B cell (primary cell): ENCODE results near the gene SLC5A10. TPM values are rescaled to one million over a fixed set of nuclear protein-coding genes. Genes with fewer than 3 reads are reported as not detected.
A peak's percentile ranks its signal among the peaks of the same experiment; 100 is the strongest.
"Not testable (repeated sequence)": the region's sequence is repeated elsewhere in the genome, so short reads cannot be mapped to it uniquely, and the experiment has no call there.

ENCODE experiments used
- ATAC-seq: fragments of 200-7000 bp; cut with Tn5 transposase; one replicate; pipeline ENCODE4 v1.10.0; 2021; ENCODE audit warnings: low read depth, mild to moderate bottlenecking, moderate number of reproducible peaks, moderate library complexity
- CTCF ChIA-PET: fragments of 350-600 bp; sonication (Branson Sonifier 250); formaldehyde crosslinking; loops from one replicate; lab custom pipeline; 2021; ENCODE audit warnings: antibody characterized with exemption, inconsistent platforms; lab: Charles Lee
- POLR2A ChIA-PET: fragments of 350-600 bp; sonication (Branson Sonifier 250); formaldehyde crosslinking; loops from one replicate; lab custom pipeline; 2021; ENCODE audit warnings: antibody characterized with exemption; lab: Charles Lee
- DNase-seq: peaks from one replicate; pipeline ENCODE4 v3.0.0; 2013
- H2AFZ ChIP-seq: 2 replicates; pipeline ENCODE4 v1.6.1; 2012; ENCODE audit warnings: mild to moderate bottlenecking, low read depth, low read length; ENCODE audit not compliant: insufficient read depth, poor library complexity, severe bottlenecking
- H3K27ac ChIP-seq, 2 donors: 1 replicate in 1 of 2; 2 replicates in 1 of 2; pipeline ENCODE4 v1.5.1; 2012 to 2013; ENCODE audit warnings: low read length in 2 of 2, mild to moderate bottlenecking in 2 of 2, moderate library complexity in 1 of 2
- H3K27me3 ChIP-seq, 4 experiments: fragments of 200-600 bp in 1 of 4; sonication (generic) in 1 of 4; replicated peaks in 1 of 4; 1 replicate in 2 of 4; 2 replicates in 2 of 4; pipeline versions ENCODE4 v1.6.1 to v1.7.0; 2013 to 2016; ENCODE audit warnings: low read length in 3 of 4, mild to moderate bottlenecking in 2 of 4, mixed read lengths in 1 of 4, moderate library complexity in 1 of 4; ENCODE audit not compliant: insufficient read depth in 4 of 4, control insufficient read depth in 3 of 4; ENCODE audit errors: control extremely low read depth in 1 of 4
- H3K36me3 ChIP-seq, 2 experiments: replicated peaks in 1 of 2; 1 replicate in 1 of 2; 2 replicates in 1 of 2; pipeline versions ENCODE4 v1.6.1 to v1.7.1; 2013; ENCODE audit warnings: low read length in 1 of 2; ENCODE audit not compliant: insufficient read depth in 2 of 2, control insufficient read depth in 1 of 2; ENCODE audit errors: control extremely low read depth in 1 of 2, extremely low read depth in 1 of 2
- H3K4me1 ChIP-seq, 2 donors: fragments of 200-600 bp in 1 of 2; sonication (generic) in 1 of 2; 1 replicate in 1 of 2; 2 replicates in 1 of 2; pipeline versions ENCODE4 v1.5.1 to v1.6.1; 2013 to 2017; ENCODE audit warnings: low read length in 2 of 2; ENCODE audit not compliant: control insufficient read depth in 2 of 2, insufficient read depth in 2 of 2
- H3K4me2 ChIP-seq: replicated peaks from 2 replicates; pipeline ENCODE3; 2012; ENCODE audit warnings: mild to moderate bottlenecking, low read depth, low read length; ENCODE audit not compliant: poor library complexity, severe bottlenecking
- H3K4me3 ChIP-seq, 5 experiments: fragments of 200-600 bp in 1 of 5; sonication (generic) in 1 of 5; 1 replicate in 3 of 5; 2 replicates in 2 of 5; pipeline versions ENCODE4 v1.5.1 to v1.7.0; 2011 to 2016; ENCODE audit warnings: low read length in 4 of 5, mild to moderate bottlenecking in 4 of 5, low read depth in 2 of 5, control low read depth in 1 of 5, moderate library complexity in 1 of 5; ENCODE audit not compliant: insufficient read depth in 1 of 5; ENCODE audit errors: control extremely low read depth in 1 of 5, extremely low read depth in 1 of 5
- H3K79me2 ChIP-seq: fragments of 200-600 bp; sonication (generic); one replicate; pipeline ENCODE4 v1.6.0; 2016; ENCODE audit warnings: low read length; ENCODE audit not compliant: control insufficient read depth, insufficient read depth
- H3K9ac ChIP-seq: fragments of 200-600 bp; sonication (generic); 2 replicates; pipeline ENCODE4 v1.6.1; 2017; ENCODE audit warnings: mild to moderate bottlenecking, low read length, moderate library complexity
- H3K9me3 ChIP-seq, 3 donors: one replicate each; pipeline versions ENCODE4 v1.6.1 to v1.7.1; 2013; ENCODE audit warnings: low read length in 2 of 3; ENCODE audit not compliant: control insufficient read depth in 2 of 3, insufficient read depth in 1 of 3; ENCODE audit errors: control extremely low read depth in 1 of 3
- H4K20me1 ChIP-seq: 2 replicates; pipeline ENCODE4 v1.6.0; 2012; ENCODE audit warnings: mild to moderate bottlenecking, low read length; ENCODE audit not compliant: insufficient read depth, control insufficient read depth, poor library complexity, severe bottlenecking
- H3K27ac Mint-ChIP-seq: one replicate; pipeline ENCODE4 v1.8.0; 2021; ENCODE audit warnings: mixed read lengths
- H3K27me3 Mint-ChIP-seq: one replicate; pipeline ENCODE4 v1.8.0; 2021; ENCODE audit warnings: mixed read lengths
- H3K4me1 Mint-ChIP-seq: one replicate; pipeline ENCODE4 v1.8.0; 2021; ENCODE audit warnings: mixed read lengths
- H3K4me3 Mint-ChIP-seq: one replicate; pipeline ENCODE4 v1.8.0; 2021; ENCODE audit warnings: mixed read lengths
- H3K9me3 Mint-ChIP-seq: one replicate; pipeline ENCODE4 v1.8.0; 2022; ENCODE audit warnings: mixed read lengths; ENCODE audit not compliant: insufficient read depth
- CTCF ChIP-seq: fragments of 200-600 bp; IDR thresholded peaks from one replicate; pipeline ENCODE4 v1.8.0; 2022; ENCODE audit warnings: antibody characterized with exemption, mild to moderate bottlenecking
- EZH2 ChIP-seq: IDR thresholded peaks from 2 replicates; pipeline ENCODE4 v1.6.1; 2012; ENCODE audit warnings: borderline replicate concordance, low read depth, mild to moderate bottlenecking, moderate library complexity, low read length; ENCODE audit not compliant: insufficient read depth, poor library complexity, severe bottlenecking
- WGBS: methylation state at CpG from one replicate; pipeline ENCODE4 v1.1.5; 2013; ENCODE audit warnings: missing lambda C conversion rate; ENCODE audit not compliant: insufficient coverage; 5-methylcytosine and 5-hydroxymethylcytosine counted together
- intact Hi-C: fragments of 100-400 bp; cut with micrococcal nuclease; formaldehyde crosslinking; loops from one replicate; pipeline ENCODE4 v1.10.0; 2022
- polyA plus RNA-seq: library from polyadenylated mRNA; depleted of rRNA; stranded (reverse); fragments of >200 nt; gene quantifications from 2 replicates; pipeline ENCODE4 v1.2.3, GENCODE V29; 2012
- total RNA-seq, 2 donors: library from RNA; stranded (reverse); fragments of 120-200 nt in 1 of 2; gene quantifications; 1 replicate in 1 of 2; 2 replicates in 1 of 2; pipeline versions ENCODE4 v1.2.3 to v1.2.4, GENCODE V29; 2013 to 2022

The SLC5A10 gene
- total and polyA plus RNA-seq, 2 donors (not counting 1 experiment from before 2014, with no cell fraction given): not detected

- ChIA-PET POLR2A (no interaction called here), CTCF (interaction anchor here (1.6 kb wide), 1 partner anchor 59 kb away, joined by 3 read pairs; no protein-coding TSS in a partner anchor)
- Histone ChIP-seq H3K27ac (no peak overlapping the region), H3K4me2 (no peak overlapping the region), H3K4me3 (no peak overlapping the region), H3K4me1 (no peaks in the 10 kb centered on the region), H3K9me3 (peaks cover 0 to 4% (median 0%) of the 10 kb centered on the region in 3 donors), H2AFZ (no peak overlapping the region), H3K36me3 (peaks cover 1 to 44% of the 10 kb centered on the region in 2 experiments), H3K27me3 (no peaks in the 10 kb centered on the region), H3K9ac (no peak overlapping the region), H4K20me1 (peaks cover 39% of the 10 kb centered on the region), H3K79me2 (no peaks in the 10 kb centered on the region)
- DNase-seq (no peak), ATAC-seq (no peak)
- H3K4me1 Mint-ChIP-seq: peaks cover 27% of the 10 kb centered on the region
- peak overlapping the region; percentile 27 for H3K27ac Mint-ChIP-seq
- no peak for TF ChIP-seq EZH2
- TF ChIP-seq CTCF: no peak
- 100% methylated on average over 2 of the region's 3 CpGs for WGBS
- intact Hi-C loops: no loop called here
- no peak overlapping the region for H3K4me3 Mint-ChIP-seq
- H3K27me3 Mint-ChIP-seq: no peaks in the 10 kb centered on the region
- no peaks in the 10 kb centered on the region for H3K9me3 Mint-ChIP-seq
These were observed 68.1 kb downstream of the SLC5A10 start for GRCh38 chr17:19020016-19020415.

- Histone ChIP-seq H4K20me1 (peaks cover 39% of the 10 kb centered on the region), H3K36me3 (peaks cover 1 to 44% of the 10 kb centered on the region in 2 experiments)
- H3K27ac Mint-ChIP-seq, H3K79me2 ChIP-seq, POLR2A ChIA-PET, H3K27me3 ChIP-seq, ATAC-seq, H3K4me3 Mint-ChIP-seq, H3K27me3 Mint-ChIP-seq, H3K4me2 ChIP-seq, DNase-seq, H3K9me3 Mint-ChIP-seq, H3K4me1 ChIP-seq, H3K4me3 ChIP-seq, H2AFZ ChIP-seq, H3K9me3 ChIP-seq, H3K9ac ChIP-seq, H3K27ac ChIP-seq, intact Hi-C loops: not testable (repeated sequence)
- CTCF ChIA-PET: interaction anchor here (1.6 kb wide), 1 partner anchor 60 kb away, joined by 3 read pairs; no protein-coding TSS in a partner anchor
- H3K4me1 Mint-ChIP-seq: peaks cover 25% of the 10 kb centered on the region
- WGBS: 96% methylated on average over 5 of the region's 7 CpGs
These were observed 69.2 kb downstream of the SLC5A10 start for GRCh38 chr17:19021011-19021621.
